Ramos (cell line): ENCODE measurements around the gene PLEKHN1.

ENCODE experiments used
- in situ Hi-C: fragments of 300-500 bp; cut with MboI; formaldehyde crosslinking; loops from one replicate; pipeline ENCODE4 v1.14.3; 2022; ENCODE audit warnings: low sequenced_read_pairs; ENCODE audit not compliant: unreplicated experiment

PLEKHN1 gene

DNA sequence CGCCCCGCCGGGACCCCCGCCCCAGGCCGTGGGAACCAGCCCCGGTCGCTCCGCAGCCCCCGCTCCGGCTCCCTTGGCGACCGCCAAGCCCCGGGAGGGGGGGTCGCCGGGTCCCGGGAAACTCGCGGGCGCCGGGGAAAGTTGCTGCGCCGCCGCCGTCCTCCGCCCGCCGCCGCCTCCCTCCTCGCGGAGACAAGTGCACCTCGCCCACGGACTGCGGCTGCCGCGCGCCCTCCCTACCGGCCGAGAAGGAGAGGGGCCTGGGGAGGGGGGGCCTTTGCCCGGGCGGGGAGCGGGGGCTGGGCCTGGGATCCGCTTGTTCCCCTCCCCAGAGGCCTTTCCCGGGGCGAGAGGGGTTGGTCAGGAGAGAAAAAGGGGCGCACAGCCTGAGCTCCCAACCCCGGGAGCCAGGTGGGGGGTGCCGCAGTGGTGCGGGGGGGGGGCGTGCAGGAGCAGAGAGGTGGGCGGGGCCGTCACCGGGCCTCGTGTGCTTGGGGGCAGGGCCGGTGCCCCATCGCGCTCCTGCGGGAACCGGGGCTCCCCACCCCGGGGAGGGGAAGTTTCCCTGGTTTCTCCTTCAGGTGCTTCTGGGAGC is 54.2 kb downstream of the PLEKHN1 start:
- in situ Hi-C loops: no loop called here

DNA sequence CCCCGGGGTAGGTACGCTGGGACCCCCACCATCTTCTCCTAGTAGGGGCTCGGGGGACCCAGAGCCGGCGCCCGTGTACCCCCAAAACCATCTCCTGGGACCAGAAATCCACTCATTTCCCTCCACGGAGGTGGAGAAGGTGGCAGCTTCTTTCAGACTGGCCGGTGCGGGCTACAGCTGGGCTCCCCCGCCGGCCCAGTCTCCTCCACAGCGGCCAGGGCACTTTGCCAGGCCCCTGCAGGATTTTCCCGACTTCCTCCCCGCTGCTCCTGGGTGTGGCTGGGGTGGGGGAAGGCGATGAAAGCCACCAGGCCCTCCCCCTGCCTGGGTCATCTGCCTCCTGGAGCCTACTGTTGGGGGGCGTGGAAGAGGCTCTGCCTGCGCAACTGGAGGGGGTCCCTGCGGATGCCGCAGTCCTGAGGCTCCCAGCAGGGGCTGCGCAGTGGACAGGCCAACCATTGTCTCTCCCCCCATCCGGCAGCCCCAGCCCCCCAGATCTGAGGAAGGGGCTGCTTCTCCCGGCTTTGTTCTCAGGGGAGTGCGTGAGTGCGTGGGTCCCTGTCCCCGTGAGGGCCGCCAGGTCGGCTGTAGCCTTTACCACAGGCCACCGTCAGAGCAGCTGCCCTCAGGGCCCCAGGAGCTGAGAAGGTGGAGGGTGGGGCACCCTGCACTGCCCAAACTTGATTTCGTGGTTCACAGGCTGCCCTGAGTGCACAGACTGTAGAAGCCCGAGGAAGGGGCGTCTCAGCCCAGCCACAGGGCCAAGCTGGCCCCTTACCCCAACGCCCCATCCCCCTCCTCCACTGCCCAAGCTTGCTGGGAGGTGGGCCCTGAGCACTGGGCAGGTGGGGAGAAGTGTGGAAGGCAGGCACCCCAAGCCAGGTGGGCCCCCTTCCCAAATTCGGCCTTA is 55.0 kb downstream of the PLEKHN1 start:
- in situ Hi-C loops: no loop called here

DNA sequence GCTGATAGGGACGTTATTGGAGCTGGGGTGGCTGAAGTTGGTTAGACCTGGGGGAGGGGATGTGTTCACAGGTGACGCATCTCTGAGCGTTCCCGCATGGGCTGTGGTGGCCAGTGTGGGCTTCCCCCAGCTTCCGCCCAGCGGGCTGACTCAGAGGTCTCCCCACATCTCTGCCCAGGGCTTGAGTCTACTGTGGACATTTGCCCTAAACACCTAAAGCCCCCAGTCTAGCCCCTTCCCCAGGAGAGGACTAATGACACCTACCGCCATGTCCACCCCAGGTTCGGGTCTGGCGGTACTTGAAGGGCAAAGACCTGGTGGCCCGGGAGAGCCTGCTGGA is 55.6 kb downstream of the PLEKHN1 start:
- in situ Hi-C loops: no loop called here

DNA sequence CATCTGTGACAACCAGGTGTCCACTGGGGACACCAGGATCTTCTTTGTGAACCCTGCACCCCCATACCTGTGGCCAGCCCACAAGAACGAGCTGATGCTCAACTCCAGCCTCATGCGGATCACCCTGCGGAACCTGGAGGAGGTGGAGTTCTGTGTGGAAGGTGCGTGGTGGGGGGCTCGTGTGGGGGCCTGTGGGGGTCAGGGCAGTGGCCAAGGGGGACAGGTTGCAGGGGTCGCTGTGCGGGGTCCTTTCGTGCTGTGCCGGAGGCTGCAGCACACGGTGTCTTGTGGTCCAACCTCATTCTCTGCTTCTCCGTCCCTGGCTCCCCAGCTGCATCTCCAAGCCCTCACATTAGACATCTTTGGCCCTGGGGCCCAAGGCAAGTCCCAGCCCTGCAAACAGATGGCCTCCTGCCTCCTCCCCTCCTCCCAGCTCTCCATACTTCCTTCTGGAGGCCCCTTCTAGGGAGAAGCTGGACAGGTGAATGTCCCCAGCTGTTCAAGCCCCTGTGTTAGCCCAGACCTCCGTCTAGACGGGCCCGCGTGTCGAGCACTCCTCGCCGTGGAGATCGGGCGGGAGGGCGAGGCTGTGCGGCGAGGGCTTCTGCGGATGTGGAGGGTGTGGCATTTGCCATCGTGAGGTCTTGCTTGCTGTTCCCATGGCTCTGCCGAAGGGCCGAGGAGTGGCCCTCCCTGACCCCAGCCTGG is 56.2 kb downstream of the PLEKHN1 start:
- in situ Hi-C loops: no loop called here

DNA sequence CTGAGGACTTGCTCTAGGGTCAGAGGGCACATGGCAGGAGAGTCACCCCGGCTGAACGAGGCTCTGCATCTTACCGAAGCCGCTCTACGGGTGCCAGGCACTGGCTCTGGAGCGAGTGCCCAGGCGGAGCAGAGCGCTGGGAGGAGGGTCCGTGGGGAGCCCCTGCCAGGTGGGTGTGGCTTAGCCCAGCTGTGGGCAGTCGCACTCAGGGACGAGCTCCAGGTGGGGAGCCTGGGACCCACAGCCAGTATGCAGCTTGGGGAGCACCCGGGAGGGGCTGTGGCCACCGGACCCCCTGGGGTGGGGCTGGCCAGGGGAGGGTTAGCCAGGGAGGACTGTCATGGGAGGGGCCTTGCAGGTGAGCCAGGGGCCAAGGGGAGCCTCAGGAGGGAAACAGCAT is 57.4 kb downstream of the PLEKHN1 start:
- in situ Hi-C loops: no loop called here

DNA sequence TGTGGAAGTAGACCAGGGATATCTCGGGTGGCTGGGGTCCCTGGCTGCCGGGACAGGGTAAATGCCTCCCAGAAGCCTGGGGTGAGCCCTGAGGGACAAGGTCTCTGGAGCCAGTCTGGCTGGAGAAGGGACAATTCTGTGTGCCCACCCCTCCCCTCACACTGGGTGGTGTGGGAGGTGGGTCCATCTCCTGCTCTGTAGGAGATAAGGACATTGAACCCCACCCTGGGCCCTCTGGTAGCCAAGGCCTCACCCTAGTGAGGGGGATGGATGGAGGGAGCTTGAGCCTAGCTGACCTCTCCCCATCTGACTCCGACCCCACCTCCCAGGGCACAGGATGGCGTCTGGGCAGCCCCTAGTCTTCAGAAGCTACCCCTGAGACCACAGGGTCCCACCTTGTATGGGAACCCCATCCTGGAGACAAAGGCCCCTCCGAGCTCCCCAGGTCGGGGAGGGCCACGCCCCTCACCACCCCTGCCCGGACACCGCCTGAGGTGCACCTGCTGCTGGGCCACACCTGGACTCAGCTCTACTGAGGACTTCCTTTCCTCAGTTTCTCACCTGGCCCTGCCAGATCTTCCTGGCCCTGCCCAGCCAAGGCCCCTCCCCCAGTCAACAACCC is 58.0 kb downstream of the PLEKHN1 start:
- in situ Hi-C loops: no loop called here

DNA sequence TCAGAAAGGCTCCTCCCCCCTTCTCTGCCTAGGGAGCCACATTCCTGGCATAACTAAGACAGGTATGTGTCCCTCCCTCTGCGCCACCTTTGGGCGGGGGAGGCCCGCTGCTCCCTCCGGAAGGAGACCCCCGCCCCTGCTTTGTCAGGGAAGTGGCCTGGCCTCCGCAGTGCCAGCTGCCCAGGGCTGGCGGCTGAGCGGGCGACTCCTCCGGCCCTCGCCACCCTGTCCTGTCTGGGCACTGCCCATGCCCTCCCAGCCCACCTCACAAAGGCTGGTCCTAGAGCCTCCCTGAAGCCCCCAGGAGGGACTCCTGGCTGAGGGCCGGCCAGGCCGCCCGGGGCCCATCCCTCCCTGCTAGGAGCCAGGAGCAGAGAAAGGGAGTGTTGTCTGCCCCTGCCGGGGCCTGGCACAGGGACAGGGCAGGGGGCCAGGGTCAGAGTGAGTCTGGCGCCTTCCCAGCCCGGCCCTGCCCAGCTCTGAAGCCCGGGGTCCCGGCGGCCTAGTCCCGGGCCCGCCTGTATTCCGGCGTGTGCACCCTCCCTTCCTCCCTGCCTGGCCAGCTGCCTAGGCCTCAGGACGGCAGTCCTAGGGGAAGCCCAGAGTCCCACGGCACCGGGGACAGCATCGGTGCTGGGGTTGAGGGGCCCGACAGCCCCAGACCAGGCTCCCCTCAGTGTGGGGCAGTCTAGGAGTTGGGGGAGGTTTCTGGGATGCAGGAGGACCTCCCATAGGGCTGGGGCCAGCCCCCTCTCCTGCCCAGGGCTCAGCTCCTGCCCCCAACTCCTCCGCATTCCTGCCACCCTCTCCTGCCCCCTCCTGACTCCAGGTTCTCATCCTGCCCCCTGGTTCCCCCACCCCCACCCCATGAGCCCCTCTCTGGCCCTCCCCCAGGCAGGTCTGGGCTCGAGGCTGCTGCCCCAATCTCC is 58.8 kb downstream of the PLEKHN1 start:
- in situ Hi-C loops: no loop called here
